Left ventricle myocardium superior (tissue), 1 donor: Measurements from ENCODE around the gene GMDS. TPM values are rescaled to one million over a fixed set of nuclear protein-coding genes. Genes with fewer than 3 reads are reported as not detected.

Experiments used
- ATAC-seq: fragments of 200-7000 bp; cut with Tn5 transposase; one replicate; pipeline ENCODE4 v1.9.1; 2020; ENCODE audit warnings: mild to moderate bottlenecking, moderate library complexity
- DNase-seq: peaks from one replicate; pipeline ENCODE4 v3.0.0-alpha.2; 2020
- intact Hi-C: fragments of 100-400 bp; cut with micrococcal nuclease; formaldehyde crosslinking; loops from one replicate; pipeline ENCODE4 v1.11.0; 2022
- total RNA-seq: library from RNA; stranded (reverse); fragmentation: NEBNext Ultra II Directional; extraction: Animal tissue kit (Norgen Biotek cat#: 25700); gene quantifications from one replicate; pipeline ENCODE4 v1.2.1, GENCODE V29; 2021
- donor health status: DM: no; HTN: yes; CAD: no; lungs with severe emphysema.

The GMDS gene
- total RNA-seq, 1 donor from 2014 or later, result 6.4 TPM

DNA sequence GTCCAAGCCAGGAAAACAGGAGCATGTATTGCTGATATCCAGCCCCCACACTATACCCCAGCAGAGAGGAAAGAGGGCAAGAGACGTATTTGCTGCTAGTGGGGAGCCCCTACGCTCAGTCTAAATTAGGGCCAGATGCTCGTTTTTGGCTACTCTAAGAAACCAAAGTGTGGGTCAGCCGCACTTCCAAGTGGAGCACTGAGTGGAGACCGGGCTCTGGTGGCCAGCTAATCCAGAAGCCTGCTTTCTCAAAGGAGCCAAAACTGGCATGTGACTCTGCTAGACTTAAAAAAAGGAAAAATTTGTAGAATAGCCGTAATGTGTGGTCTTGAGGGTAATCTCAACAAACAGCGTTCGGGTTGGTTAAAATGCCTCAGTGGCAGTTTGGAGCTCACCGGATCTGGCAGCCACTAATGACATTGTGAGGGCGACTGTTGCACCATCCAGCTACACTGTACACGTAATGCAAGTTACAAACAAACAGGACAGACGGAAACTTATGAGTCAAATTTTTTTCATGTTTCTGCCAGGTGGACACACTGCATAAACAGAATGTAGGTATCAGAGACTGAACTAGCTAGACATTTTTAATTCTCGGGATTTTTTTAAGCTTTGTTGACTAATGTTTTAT, 404.8 kb downstream of the GMDS start:
- DNase-seq (no peak), ATAC-seq (no peak)
- intact Hi-C loops, result no loop called here

- DNase-seq (no peak), ATAC-seq (no peak)
- intact Hi-C loops, result no loop called here
Observed at GRCh38 chr6:1839361-1839760, 406.0 kb downstream of the GMDS start.

DNA sequence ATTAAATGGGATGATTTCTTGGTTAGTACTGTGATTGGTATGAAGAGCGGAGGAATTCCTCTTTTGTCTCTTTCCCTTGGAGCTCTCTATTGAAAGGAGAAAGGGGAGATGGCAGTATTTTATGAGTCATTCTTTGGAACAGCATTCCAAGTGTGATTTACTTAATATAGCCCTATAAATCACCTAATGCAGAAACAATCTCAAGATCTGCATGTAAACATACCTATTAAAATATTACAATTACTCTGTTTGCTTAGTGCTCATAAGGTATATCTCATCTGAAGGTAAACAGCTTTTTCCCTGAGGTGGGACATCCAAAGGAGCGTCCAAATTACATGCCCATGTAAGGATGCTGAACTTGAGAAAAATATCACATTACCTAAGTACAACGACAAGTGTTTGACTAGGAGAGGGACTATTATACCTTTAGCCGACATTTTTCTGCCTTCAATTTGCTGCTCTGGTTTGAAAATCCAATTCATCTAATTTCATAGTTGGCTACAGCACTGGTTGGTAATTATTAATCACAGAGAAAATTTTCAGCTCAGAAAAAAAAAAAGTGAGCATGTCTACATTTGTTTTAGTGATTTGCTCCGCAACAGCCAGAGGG, 406.7 kb downstream of the GMDS start:
- no peak for DNase-seq
- intact Hi-C loops, result no loop called here
- no peak for ATAC-seq

DNA sequence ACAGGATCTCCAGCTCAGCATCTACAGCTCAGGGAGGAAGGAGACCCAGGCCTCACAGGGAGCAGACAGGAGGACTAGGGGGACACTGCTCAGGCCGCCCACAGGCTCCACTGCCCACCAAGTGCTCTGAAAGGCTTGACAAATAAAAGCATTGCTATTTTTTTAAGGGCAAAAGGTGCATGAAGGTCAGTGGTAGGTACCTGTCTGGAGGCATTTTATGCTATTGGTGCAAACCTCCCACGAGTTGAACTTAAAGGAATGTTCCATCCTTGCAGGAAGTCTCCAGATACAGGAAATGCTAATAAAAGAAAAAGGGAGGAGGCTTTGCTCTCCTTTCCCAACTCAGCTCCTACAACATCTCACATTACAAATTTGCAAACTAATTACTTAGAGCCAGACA, 407.6 kb downstream of the GMDS start:
- DNase-seq (no peak), ATAC-seq (no peak)
- intact Hi-C loops, result no loop called here

DNA sequence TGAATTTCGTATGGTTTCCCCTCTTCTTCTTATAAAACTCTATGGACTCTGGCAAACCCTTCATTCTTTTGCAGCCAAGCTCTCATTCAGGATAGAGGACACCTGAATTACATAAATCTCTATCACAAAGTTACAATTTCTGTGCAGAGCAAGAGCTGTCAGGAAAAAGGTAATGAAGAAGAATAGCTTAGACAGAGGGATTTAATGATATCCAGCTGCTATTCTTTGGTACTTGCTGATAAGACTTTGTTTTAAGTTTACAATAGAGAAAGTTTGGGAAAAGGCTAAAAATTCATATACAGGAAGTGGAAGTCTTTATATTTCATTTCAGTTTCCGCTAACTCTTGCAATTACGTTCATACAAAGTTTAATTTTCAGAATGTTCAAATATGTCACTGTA, 408.7 kb downstream of the GMDS start:
- intact Hi-C loops, result no loop called here
- ATAC-seq (no peak), DNase-seq (no peak)

DNA sequence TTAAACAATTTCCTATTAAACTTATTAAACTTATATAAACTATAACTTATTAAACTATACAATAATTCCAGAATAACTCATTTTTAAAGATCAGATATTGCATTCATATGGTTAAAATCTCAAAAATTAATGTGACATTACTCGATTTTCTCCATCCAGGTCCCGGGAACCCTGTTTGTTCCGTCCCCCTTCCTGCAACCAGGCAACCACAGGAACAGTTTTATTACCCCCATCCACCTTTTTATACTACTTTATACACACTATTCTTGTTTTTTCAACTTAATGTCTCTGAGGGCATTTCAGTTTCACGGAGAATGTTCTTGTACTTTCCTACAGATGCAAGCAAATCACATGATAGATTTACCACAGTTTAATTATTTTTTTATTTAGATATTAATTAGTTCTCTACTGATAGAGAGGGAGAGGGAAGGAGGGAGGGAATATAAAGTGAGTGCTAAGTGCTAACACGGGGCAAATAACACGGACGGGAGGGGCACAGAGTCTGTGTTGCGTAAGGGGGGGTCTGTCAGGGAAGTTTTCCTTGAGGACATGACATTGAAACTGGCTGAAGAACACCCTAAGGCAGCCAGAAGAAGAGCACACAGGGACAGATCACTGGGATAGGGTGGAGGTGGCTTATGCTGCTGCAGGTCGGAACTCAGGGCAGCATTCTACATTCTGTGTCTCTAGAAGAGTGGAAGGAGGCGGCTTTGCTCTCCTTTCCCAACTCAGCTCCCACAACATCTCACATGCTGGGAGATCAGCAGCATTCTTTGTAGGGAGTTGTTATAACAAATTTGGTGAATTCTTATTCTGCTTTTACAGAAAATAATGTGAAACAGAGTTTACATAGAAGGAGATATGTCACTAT, 410.5 kb downstream of the GMDS start:
- ATAC-seq (no peak), DNase-seq (no peak)
- intact Hi-C loops, result no loop called here

GRCh38 chr6:1834207-1834606, 411.2 kb downstream of the GMDS start:
- DNase-seq (no peak), ATAC-seq (no peak)
- intact Hi-C loops, result no loop called here

DNA sequence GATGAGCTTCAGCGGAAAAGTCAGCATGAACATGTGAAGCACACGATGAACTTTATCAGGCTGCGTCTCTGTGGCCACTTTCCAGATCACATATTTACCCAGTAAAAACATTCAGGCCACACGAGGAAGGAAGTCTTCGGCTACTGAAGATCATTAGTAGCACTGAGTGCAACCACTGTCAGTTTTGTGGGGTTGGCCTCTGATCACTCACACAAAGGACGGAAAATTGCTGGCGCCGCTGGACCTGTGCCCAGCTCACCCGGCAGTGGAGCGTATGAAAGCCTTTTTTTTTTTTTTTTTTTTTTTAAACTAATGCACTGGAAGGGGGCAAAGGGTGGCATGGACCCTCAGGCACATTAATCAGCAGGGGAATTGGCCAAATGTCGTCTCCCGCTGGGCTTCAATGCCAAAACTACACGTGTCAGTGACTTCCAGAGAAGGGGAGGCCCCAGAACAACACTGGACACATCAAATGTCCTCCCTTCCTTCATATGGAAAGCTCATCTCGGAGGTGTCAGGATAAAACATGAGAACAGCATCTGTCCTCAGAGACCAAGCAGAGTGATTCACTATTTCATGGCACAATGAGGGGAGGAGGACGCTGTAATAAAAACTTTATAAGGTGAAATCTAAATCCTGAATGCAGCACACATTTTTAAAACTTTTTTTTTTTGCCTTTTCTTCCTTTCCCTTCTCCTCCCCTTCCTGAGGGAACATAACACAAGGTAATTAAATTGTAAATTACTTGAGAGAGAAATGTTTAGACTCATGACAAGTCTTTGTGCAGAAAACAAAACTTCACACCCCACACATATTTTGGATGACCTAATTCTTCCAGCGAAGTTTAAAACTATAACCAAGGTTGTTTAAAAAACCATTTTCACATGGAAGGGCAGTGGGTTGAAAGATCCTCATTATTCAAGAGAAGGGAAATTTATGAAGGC, 412.3 kb downstream of the GMDS start:
- DNase-seq (peak; percentile 59), ATAC-seq (peak; percentile 77)
- intact Hi-C loops, result no loop called here

DNA sequence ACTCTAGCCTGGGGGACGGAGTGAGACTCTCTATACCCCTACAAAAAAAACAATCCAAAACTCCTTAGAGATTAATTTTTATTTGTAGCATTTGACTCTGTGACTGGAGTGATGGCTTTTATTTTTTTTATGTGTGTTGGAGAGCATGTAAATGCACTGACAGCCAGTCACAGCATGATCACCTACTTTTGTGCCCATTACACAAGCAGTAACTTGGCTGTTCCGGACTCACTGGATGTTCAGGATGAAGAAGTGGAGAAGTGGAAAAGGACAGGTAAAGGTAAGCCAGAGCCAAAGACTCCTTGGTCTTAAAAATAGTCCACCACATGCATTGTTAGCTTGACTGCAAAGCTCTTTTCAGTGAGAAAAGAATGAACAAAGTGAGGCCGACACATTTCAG, 413.0 kb downstream of the GMDS start:
- no peak for ATAC-seq

DNA sequence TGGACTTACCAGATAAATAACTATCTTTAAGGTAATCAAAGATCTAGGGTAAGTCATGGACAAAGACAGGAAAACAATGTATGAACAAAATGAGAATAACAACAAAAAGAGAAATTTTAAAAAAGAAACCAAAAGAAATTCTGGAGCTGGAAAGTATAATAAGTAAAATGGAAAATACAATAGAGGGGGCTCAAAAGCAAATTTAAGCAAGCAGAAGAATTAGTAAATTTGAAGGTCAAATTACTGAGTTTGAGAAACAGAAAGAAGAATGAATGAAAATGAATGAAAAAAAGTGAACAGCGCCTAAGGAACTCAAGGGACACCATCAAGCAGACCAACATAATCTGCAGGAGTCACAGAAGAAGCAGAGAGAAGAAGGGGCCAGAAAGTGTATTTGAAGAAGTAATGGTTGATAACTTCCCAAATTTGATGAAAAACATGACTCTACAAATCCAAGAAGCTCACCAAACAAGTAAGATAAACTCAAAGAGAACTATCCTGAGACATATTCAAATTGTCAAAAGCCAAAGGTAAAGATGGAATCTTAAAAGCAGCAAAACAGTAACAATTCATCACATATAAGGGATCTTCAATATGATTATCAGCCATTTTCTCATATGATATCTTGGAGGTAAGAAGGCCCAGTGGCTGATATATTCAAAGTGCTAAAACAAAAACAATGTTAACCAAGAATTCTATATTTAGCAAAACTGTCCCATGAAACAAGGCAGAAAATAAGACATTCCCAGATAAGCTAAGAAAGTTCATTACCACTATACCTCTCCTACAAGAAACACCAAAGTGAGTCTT, 417.2 kb downstream of the GMDS start:
- intact Hi-C loops, result no loop called here
- no peak for ATAC-seq
- DNase-seq, result no peak

More for the DNA sequence above, 413.0 kb downstream of the GMDS start:
- intact Hi-C loops, result no loop called here
- no peak for DNase-seq

- intact Hi-C loops, result no loop called here
- ATAC-seq (no peak), DNase-seq (no peak)
Observed at GRCh38 chr6:1825926-1826325, 419.5 kb downstream of the GMDS start.

GRCh38 chr6:1825277-1825676, 420.1 kb downstream of the GMDS start:
- DNase-seq, result no peak
- intact Hi-C loops, result no loop called here
- ATAC-seq, result no peak

GRCh38 chr6:1821513-1822183, 423.8 kb downstream of the GMDS start:
- no peak for DNase-seq
- intact Hi-C loops, result no loop called here
- no peak for ATAC-seq

- intact Hi-C loops, result no loop called here
- no peak for ATAC-seq
- no peak for DNase-seq
Observed at GRCh38 chr6:1821164-1821512, 424.3 kb downstream of the GMDS start.

DNA sequence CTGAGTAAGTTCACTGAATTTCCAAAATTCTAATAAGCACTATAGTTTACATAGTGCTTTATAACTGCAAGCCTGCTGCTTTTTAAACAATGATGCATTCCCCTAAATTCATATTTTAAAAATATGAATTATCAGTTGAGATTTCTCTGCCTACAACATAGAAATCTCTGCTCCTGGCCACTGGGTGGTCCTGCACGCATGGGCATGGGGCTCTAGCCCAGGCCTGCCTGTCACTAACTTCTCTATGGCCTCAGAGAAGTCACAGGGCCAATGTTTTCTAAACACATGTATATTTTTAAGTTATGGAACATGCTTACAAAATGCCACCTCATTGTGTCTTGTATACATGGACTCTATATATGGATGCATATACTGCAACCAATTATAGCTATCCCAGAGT, 424.7 kb downstream of the GMDS start:
- ATAC-seq (no peak), DNase-seq (no peak)
- intact Hi-C loops, result no loop called here

- no peak for ATAC-seq
- intact Hi-C loops, result no loop called here
- no peak for DNase-seq
Observed at GRCh38 chr6:1820165-1820564, 425.2 kb downstream of the GMDS start.

- intact Hi-C loops, result no loop called here
- ATAC-seq (no peak), DNase-seq (no peak)
Observed at GRCh38 chr6:1819007-1819406, 426.4 kb downstream of the GMDS start.

DNA sequence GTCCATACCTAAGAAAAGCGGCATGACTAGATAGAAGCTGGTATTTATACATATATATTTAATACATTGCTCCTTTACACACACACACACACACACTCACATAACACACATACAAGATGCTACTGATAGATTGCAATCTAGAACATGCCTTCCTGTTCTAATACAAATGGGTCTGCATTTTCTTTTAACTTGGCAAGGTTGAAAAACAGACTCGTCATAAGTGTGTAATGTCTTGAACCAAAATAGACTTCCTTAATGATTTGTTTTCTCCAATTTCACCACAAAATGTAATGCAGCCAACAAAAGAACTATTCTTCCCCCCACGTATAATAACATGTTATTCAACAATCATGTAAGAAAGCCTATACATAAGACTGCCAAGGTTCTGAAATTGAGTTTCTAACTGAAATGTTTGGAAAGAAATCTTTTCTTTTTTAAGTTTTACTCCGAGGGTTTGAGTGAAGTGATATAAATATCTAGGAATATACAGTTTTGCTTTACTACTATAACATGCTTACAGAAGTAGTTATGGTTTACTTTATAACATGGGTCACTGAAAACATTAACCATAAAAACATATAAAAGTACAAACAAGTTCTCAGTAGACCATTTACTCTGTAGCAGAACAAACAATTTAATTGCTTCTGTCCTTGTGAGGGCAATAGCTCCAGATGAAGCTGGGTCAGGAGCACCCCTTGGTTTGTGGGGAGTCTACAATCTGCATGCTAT, 428.2 kb downstream of the GMDS start:
- ATAC-seq (peak; percentile 15), DNase-seq (no peak)
- intact Hi-C loops, result no loop called here
